ENCODE results near the gene DOCK8. TPM values are rescaled to one million over a fixed set of nuclear protein-coding genes. Genes with fewer than 3 reads are reported as not detected.
"Not testable (repeated sequence)": the region's sequence is repeated elsewhere in the genome, so short reads cannot be mapped to it uniquely, and the experiment has no call there.

Gene DOCK8
- total RNA-seq, 4 donors from 2014 or later: 5.1 to 15.1 (median 8.4) TPM

DNA sequence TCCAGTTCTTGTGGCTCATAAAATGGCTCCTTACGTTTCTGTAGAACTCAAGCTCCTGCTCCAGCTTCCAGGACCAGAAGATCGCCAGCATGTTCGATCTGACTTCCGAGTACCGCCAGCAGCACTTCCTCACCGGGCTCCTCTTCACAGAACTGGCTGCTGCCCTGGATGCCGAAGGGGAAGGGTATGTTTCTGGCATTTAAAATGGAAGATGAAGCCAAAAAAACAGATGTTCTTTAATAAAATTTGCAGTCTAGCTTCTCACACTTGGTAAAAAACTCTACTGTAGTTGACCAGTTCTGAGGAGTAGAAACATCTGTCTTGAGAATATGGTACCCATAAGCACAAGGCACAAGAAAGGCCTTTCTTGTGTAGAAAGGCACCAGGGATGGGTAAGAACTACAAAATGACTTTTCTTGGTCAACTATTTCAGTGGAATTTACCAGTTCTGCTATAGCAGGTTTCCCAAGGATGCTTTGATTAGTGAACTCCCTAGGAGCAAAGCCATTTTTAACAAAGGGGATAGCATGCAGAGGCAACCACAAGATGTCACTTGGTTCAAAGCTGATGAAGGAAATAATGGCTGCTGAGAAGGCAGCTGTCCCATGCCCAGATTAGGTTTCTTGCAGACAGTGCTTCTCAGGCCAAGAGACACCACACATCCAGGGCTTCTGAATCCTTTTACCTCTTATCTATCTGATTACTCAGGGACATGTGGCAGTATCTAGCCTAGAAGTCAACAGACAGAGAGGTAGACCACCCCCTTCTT is 192.4 kb downstream of the DOCK8 start:
- no peak overlapping the region for H3K4me3 ChIP-seq (ENCODE audit: low read depth, poor library complexity, severe bottlenecking)
- TF ChIP-seq POLR2A (IDR thresholded peaks at IDR 0.05): no peak
- TF ChIP-seq, protein P1, sequence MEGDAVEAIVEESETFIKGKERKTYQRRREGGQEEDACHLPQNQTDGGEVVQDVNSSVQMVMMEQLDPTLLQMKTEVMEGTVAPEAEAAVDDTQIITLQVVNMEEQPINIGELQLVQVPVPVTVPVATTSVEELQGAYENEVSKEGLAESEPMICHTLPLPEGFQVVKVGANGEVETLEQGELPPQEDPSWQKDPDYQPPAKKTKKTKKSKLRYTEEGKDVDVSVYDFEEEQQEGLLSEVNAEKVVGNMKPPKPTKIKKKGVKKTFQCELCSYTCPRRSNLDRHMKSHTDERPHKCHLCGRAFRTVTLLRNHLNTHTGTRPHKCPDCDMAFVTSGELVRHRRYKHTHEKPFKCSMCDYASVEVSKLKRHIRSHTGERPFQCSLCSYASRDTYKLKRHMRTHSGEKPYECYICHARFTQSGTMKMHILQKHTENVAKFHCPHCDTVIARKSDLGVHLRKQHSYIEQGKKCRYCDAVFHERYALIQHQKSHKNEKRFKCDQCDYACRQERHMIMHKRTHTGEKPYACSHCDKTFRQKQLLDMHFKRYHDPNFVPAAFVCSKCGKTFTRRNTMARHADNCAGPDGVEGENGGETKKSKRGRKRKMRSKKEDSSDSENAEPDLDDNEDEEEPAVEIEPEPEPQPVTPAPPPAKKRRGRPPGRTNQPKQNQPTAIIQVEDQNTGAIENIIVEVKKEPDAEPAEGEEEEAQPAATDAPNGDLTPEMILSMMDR (IDR thresholded peaks at IDR 0.05): no peak
- intact Hi-C loops (cut with DNase I; ENCODE audit: low total_unique reads): no loop called here
- WGBS, 2 donors: 88 to 90% methylated on average over 7 of the region's 7 CpGs
- DNase-seq (ENCODE audit: low spot score in 2 of 2): no peak

DNA sequence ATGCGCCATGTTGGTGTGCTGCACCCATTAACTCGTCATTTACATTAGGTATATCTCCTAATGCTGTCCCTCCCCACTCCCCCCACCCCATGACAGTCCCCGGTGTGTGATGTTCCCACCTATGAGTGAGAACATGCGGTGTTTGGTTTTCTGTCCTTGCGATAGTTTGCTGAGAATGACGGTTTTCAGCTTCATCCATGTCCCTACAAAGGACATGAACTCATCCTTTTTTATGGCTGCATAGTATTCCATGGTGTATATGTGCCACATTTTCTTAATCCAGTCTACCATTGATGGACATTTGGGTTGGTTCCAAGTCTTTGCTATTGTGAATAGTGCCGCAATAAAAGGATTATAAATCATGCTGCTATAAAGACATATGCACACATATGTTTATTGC is 195.0 kb downstream of the DOCK8 start:
- intact Hi-C loops (cut with DNase I; ENCODE audit: low total_unique reads); H3K4me3 ChIP-seq (ENCODE audit: low read depth, poor library complexity, severe bottlenecking); DNase-seq (ENCODE audit: low spot score in 2 of 2): not testable (repeated sequence)
- WGBS, 2 donors: 87 to 97% methylated on average over 7 of the region's 7 CpGs

DNA sequence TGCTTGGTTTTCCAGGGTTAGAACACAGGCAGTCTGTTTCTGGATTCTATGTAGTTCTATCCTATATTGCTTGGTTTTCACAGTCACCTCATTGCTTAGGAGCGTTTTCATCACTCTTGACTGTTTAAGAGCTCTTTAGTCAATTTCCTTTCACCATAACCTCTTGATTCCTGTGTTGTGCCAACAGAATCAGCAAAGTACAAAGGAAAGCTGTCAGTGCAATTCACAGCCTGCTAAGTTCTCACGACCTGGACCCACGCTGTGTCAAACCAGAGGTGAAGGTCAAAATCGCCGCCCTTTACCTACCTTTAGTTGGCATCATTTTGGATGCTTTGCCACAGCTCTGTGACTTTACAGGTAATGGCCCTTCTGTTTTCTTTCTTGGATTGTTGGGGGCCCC is 199.9 kb downstream of the DOCK8 start:
- no peak for DNase-seq (ENCODE audit: low spot score in 2 of 2)
- TF ChIP-seq, protein P1 (IDR thresholded peaks at IDR 0.05): no peak
- no peak for TF ChIP-seq POLR2A (IDR thresholded peaks at IDR 0.05)
- H3K4me3 ChIP-seq (ENCODE audit: low read depth, poor library complexity, severe bottlenecking): no peak overlapping the region
- 86 to 88% methylated on average over 5 of the region's 5 CpGs for WGBS, 2 donors
- intact Hi-C loops (cut with DNase I; ENCODE audit: low total_unique reads): no loop called here

DNA sequence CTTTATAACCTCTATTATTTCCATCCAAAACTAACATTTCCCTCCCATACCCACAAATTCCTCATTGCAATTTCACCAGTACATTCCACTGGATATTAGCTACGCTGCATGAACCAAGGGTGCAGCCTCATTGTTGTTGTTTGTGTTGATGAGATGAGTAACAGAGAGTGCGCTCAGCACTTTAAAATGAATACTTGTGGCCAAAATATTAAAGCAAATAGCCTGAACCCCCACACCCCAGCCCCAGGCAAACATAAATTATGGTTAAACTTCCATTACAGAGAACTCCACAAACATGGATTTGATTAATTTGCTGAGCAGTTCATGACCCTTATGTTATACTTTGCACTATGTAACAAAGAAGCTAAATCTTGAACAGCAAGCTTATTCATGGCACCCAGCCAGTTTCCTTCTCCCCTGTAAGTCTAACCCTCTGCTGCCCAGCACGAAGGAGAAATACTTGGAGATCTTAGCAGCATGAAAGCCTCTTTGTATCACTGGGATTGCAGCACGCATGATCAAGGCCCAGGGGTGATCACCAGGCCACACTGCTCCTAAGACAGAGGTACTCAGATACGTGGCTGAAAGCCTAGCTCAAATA is 205.0 kb downstream of the DOCK8 start:
- no peak for DNase-seq (ENCODE audit: low spot score in 2 of 2)
- no peak overlapping the region for H3K4me3 ChIP-seq (ENCODE audit: low read depth, poor library complexity, severe bottlenecking)
- TF ChIP-seq, protein P1 (IDR thresholded peaks at IDR 0.05): no peak
- TF ChIP-seq POLR2A (IDR thresholded peaks at IDR 0.05): no peak
- intact Hi-C loops (cut with DNase I; ENCODE audit: low total_unique reads): no loop called here
- 62 to 75% methylated on average over 5 of the region's 5 CpGs for WGBS, 2 donors

DNA sequence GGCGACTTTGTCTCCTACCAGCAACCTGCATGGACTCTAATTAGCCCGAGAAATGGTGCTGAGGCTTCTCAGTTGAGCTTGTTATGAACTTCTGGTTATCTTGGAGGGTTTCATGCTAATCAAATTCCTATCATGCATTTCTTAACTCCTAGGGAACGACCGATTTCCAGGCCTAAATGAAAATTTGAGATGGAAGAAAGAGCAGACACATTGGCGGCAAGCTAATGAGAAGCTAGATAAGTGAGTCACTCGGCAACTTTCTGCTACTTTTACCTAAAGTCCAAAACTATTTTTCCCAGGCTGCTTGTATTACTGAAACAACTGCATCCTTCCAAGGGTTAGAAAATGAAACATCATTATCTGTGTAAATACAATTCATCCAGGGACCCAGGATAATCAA is 207.2 kb downstream of the DOCK8 start:
- H3K4me3 ChIP-seq (ENCODE audit: low read depth, poor library complexity, severe bottlenecking): no peak overlapping the region
- no peak for TF ChIP-seq POLR2A (IDR thresholded peaks at IDR 0.05)
- TF ChIP-seq, protein P1 (IDR thresholded peaks at IDR 0.05): no peak
- no peak for DNase-seq (ENCODE audit: low spot score in 2 of 2)
- intact Hi-C loops (cut with DNase I; ENCODE audit: low total_unique reads): no loop called here
- WGBS, 2 donors: 88 to 96% methylated on average over 6 of the region's 6 CpGs

DNA sequence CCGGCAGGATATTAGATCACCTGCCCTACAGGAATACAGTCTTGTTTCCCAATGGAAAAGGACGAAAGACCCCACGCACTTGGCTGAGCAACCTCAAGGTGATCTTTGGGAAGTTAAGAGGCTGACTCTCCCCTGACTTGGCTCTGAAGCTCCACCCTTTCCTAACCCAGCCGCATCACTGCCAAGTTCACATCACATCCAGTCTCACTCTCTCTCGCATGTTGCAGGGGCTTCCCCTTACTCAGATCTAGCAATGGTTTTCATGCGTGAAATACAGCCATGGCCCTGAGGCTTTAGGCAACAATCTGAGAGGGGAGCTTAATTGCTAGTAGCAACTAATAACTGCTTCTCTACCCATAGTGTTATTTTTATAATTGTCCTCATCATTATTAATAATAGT is 211.6 kb downstream of the DOCK8 start:
- TF ChIP-seq POLR2A (IDR thresholded peaks at IDR 0.05): no peak
- TF ChIP-seq, protein P1 (IDR thresholded peaks at IDR 0.05): no peak
- DNase-seq (ENCODE audit: low spot score in 2 of 2): no peak
- intact Hi-C loops (cut with DNase I; ENCODE audit: low total_unique reads): no loop called here
- WGBS, 2 donors: 76 to 85% methylated on average over 6 of the region's 6 CpGs
- no peak overlapping the region for H3K4me3 ChIP-seq (ENCODE audit: low read depth, poor library complexity, severe bottlenecking)
